Skeletal muscle satellite cell (primary cell): ENCODE measurements around the gene CHP2.
"Not testable (repeated sequence)": the region's sequence is repeated elsewhere in the genome, so short reads cannot be mapped to it uniquely, and the experiment has no call there.

Experiments
- H3K27me3 ChIP-seq: 2 replicates; pipeline ENCODE4 v1.7.0; 2013; ENCODE audit warnings: low read length; ENCODE audit not compliant: control insufficient read depth, insufficient read depth
- H3K36me3 ChIP-seq: 2 replicates; pipeline ENCODE4 v1.7.0; 2013; ENCODE audit warnings: mild to moderate bottlenecking, control low read depth, low read length; ENCODE audit not compliant: insufficient read depth
- H3K4me1 ChIP-seq: 2 replicates; pipeline ENCODE4 v1.7.0; 2013; ENCODE audit warnings: low read length; ENCODE audit not compliant: control insufficient read depth, insufficient read depth
- H3K4me2 ChIP-seq: 2 replicates; pipeline ENCODE4 v1.7.0; 2013; ENCODE audit warnings: mild to moderate bottlenecking, low read length
- H3K4me3 ChIP-seq: 2 replicates; pipeline ENCODE4 v1.7.0; 2013; ENCODE audit warnings: low read length
- H3K9ac ChIP-seq: 2 replicates; pipeline ENCODE4 v1.7.0; 2013; ENCODE audit warnings: mild to moderate bottlenecking, low read depth, low read length, moderate library complexity
- H3K9me3 ChIP-seq: replicated peaks from 2 replicates; pipeline ENCODE4 v1.7.0; 2013; ENCODE audit warnings: mild to moderate bottlenecking, control low read depth, low read length

Gene CHP2

GRCh38 chr16:23724785-23725131, 30.1 kb upstream of the CHP2 start:
- Histone ChIP-seq H3K4me3 (no peak overlapping the region), H3K36me3 (no peaks in the 10 kb centered on the region), H3K9me3 (no peaks in the 10 kb centered on the region), H3K4me1 (peaks cover 3% of the 10 kb centered on the region), H3K27me3 (no peaks in the 10 kb centered on the region), H3K4me2 (no peak overlapping the region), H3K9ac (no peak overlapping the region)

GRCh38 chr16:23726710-23727109, 28.1 kb upstream of the CHP2 start:
- no peaks in the 10 kb centered on the region for H3K27me3 ChIP-seq
- H3K4me3 ChIP-seq, result no peak overlapping the region
- H3K4me2 ChIP-seq, result no peak overlapping the region
- H3K9me3 ChIP-seq, result no peaks in the 10 kb centered on the region
- peaks cover 6% of the 10 kb centered on the region for H3K4me1 ChIP-seq
- no peaks in the 10 kb centered on the region for H3K36me3 ChIP-seq
- no peak overlapping the region for H3K9ac ChIP-seq

- H3K4me1 ChIP-seq, result peaks cover 6% of the 10 kb centered on the region
- no peak overlapping the region for H3K9ac ChIP-seq
- no peak overlapping the region for H3K4me3 ChIP-seq
- H3K36me3 ChIP-seq, result no peaks in the 10 kb centered on the region
- H3K27me3 ChIP-seq, result no peaks in the 10 kb centered on the region
- H3K9me3 ChIP-seq, result no peaks in the 10 kb centered on the region
- no peak overlapping the region for H3K4me2 ChIP-seq
Observed at GRCh38 chr16:23728112-23728477, 26.7 kb upstream of the CHP2 start.

- H3K4me2 ChIP-seq, result no peak overlapping the region
- H3K9ac ChIP-seq, result no peak overlapping the region
- no peak overlapping the region for H3K4me3 ChIP-seq
- H3K4me1 ChIP-seq, result peaks cover 6% of the 10 kb centered on the region
- no peaks in the 10 kb centered on the region for H3K27me3 ChIP-seq
- H3K36me3 ChIP-seq, result no peaks in the 10 kb centered on the region
- no peaks in the 10 kb centered on the region for H3K9me3 ChIP-seq
Observed at GRCh38 chr16:23729503-23730424, 25.1 kb upstream of the CHP2 start.

- Histone ChIP-seq H3K36me3 (no peaks in the 10 kb centered on the region), H3K9me3 (no peaks in the 10 kb centered on the region)
Observed at GRCh38 chr16:23734176-23734893, 20.5 kb upstream of the CHP2 start.

GRCh38 chr16:23737423-23738028, 17.3 kb upstream of the CHP2 start:
- H3K36me3 ChIP-seq, H3K4me1 ChIP-seq, H3K4me3 ChIP-seq, H3K9ac ChIP-seq, H3K27me3 ChIP-seq, H3K9me3 ChIP-seq, H3K4me2 ChIP-seq: not testable (repeated sequence)

More at GRCh38 chr16:23734176-23734893, 20.5 kb upstream of the CHP2 start:
- Histone ChIP-seq H3K4me3 (no peak overlapping the region), H3K27me3 (no peaks in the 10 kb centered on the region), H3K4me2 (no peak overlapping the region), H3K4me1 (peaks cover 6% of the 10 kb centered on the region), H3K9ac (no peak overlapping the region)

- Histone ChIP-seq H3K9ac (no peak overlapping the region), H3K4me2 (no peak overlapping the region), H3K4me1 (no peaks in the 10 kb centered on the region), H3K36me3 (no peaks in the 10 kb centered on the region), H3K9me3 (no peaks in the 10 kb centered on the region), H3K27me3 (no peaks in the 10 kb centered on the region), H3K4me3 (no peak overlapping the region)
Observed at GRCh38 chr16:23739516-23739915, 15.3 kb upstream of the CHP2 start.

GRCh38 chr16:23741675-23742303, 13.0 kb upstream of the CHP2 start:
- Histone ChIP-seq H3K27me3 (no peaks in the 10 kb centered on the region), H3K4me2 (no peak overlapping the region), H3K4me3 (no peak overlapping the region), H3K4me1 (no peaks in the 10 kb centered on the region), H3K36me3 (no peaks in the 10 kb centered on the region), H3K9ac (no peak overlapping the region), H3K9me3 (no peaks in the 10 kb centered on the region)

- no peaks in the 10 kb centered on the region for H3K4me1 ChIP-seq
- H3K9ac ChIP-seq, result no peak overlapping the region
- no peaks in the 10 kb centered on the region for H3K36me3 ChIP-seq
- H3K27me3 ChIP-seq, result no peaks in the 10 kb centered on the region
- H3K4me3 ChIP-seq, result no peak overlapping the region
- no peak overlapping the region for H3K4me2 ChIP-seq
- H3K9me3 ChIP-seq, result no peaks in the 10 kb centered on the region
Observed at GRCh38 chr16:23742766-23743165, 12.1 kb upstream of the CHP2 start.

GRCh38 chr16:23745263-23745662, 9.6 kb upstream of the CHP2 start:
- H3K9ac ChIP-seq, result no peak overlapping the region
- H3K4me2 ChIP-seq, result no peak overlapping the region
- no peaks in the 10 kb centered on the region for H3K4me1 ChIP-seq
- H3K27me3 ChIP-seq, result no peaks in the 10 kb centered on the region
- H3K4me3 ChIP-seq, result no peak overlapping the region
- no peaks in the 10 kb centered on the region for H3K36me3 ChIP-seq
- H3K9me3 ChIP-seq, result no peaks in the 10 kb centered on the region

GRCh38 chr16:23748630-23749029, 6.2 kb upstream of the CHP2 start:
- Histone ChIP-seq H3K4me2 (no peak overlapping the region), H3K4me3 (no peak overlapping the region), H3K9ac (no peak overlapping the region), H3K27me3 (no peaks in the 10 kb centered on the region), H3K4me1 (no peaks in the 10 kb centered on the region), H3K9me3 (no peaks in the 10 kb centered on the region), H3K36me3 (no peaks in the 10 kb centered on the region)
